Stimulated activated CD4-positive, alpha-beta T cell treated with anti-CD3 and anti-CD28 coated beads, TNF-alpha, amount 100 ng/mL, for 1 hour (primary cell): ENCODE measurements around the gene FBXL5.
A peak's percentile ranks its signal among the peaks of the same experiment; 100 is the strongest.
"Not testable (repeated sequence)": the region's sequence is repeated elsewhere in the genome, so short reads cannot be mapped to it uniquely, and the experiment has no call there.

Experiments
- DNase-seq, 3 donors: peaks; one replicate each; pipeline ENCODE4 v3.0.0-alpha.2; 2020; ENCODE audit warnings: low read depth in 3 of 3, low spot score in 1 of 3

The FBXL5 gene

GRCh38 chr4:15652191-15652590 is 3.0 kb downstream of the FBXL5 start:
- no peak for DNase-seq

- DNase-seq, result no peak
These were observed 3.5 kb downstream of the FBXL5 start for GRCh38 chr4:15651676-15652075.

GRCh38 chr4:15649914-15650545 is 5.1 kb downstream of the FBXL5 start:
- peak in 2 of 3 donors; percentile 4 to 20 for DNase-seq

GRCh38 chr4:15648600-15648999 is 6.6 kb downstream of the FBXL5 start:
- DNase-seq, result no peak

GRCh38 chr4:15638418-15638817 is 16.7 kb downstream of the FBXL5 start:
- no peak for DNase-seq

GRCh38 chr4:15636818-15637217 is 18.3 kb downstream of the FBXL5 start:
- no peak for DNase-seq

- not testable (repeated sequence) for DNase-seq
These were observed 37.8 kb downstream of the FBXL5 start for GRCh38 chr4:15617407-15617806.

- not testable (repeated sequence) for DNase-seq
These were observed 40.3 kb downstream of the FBXL5 start for GRCh38 chr4:15614891-15615290.

GRCh38 chr4:15612136-15612535 is 43.0 kb downstream of the FBXL5 start:
- DNase-seq, result no peak

- DNase-seq, result no peak
These were observed 44.3 kb downstream of the FBXL5 start for GRCh38 chr4:15610855-15611254.

- DNase-seq, result no peak
These were observed 49.6 kb downstream of the FBXL5 start for GRCh38 chr4:15605537-15605936.

- no peak for DNase-seq
These were observed 53.3 kb downstream of the FBXL5 start for GRCh38 chr4:15601862-15602261.

GRCh38 chr4:15600176-15600575 is 55.0 kb downstream of the FBXL5 start:
- no peak for DNase-seq

- DNase-seq, result no peak
These were observed 56.5 kb downstream of the FBXL5 start for GRCh38 chr4:15598644-15599043.

GRCh38 chr4:15592799-15593198 is 62.4 kb downstream of the FBXL5 start:
- DNase-seq, result no peak

GRCh38 chr4:15587649-15588048 is 67.5 kb downstream of the FBXL5 start:
- no peak for DNase-seq

GRCh38 chr4:15586066-15586465 is 69.1 kb downstream of the FBXL5 start:
- DNase-seq, result no peak

- DNase-seq, result no peak
These were observed 69.8 kb downstream of the FBXL5 start for GRCh38 chr4:15585331-15585730.

- no peak for DNase-seq
These were observed 70.4 kb downstream of the FBXL5 start for GRCh38 chr4:15584785-15585184.

- DNase-seq, result no peak
These were observed 77.6 kb downstream of the FBXL5 start for GRCh38 chr4:15577508-15577907.

GRCh38 chr4:15575966-15576365 is 79.2 kb downstream of the FBXL5 start:
- DNase-seq, result no peak

- DNase-seq, result no peak
These were observed 85.4 kb downstream of the FBXL5 start for GRCh38 chr4:15569746-15570145.

- DNase-seq, result no peak
These were observed 86.3 kb downstream of the FBXL5 start for GRCh38 chr4:15568821-15569220.

GRCh38 chr4:15563871-15564270 is 91.3 kb downstream of the FBXL5 start:
- no peak for DNase-seq
